H1 (cell line): Measurements from ENCODE around the gene MLC1. TPM values are rescaled to one million over a fixed set of nuclear protein-coding genes. Genes with fewer than 3 reads are reported as not detected.

Source experiments
- CTCF ChIA-PET: fragments of 300-600 bp; sonication (Branson Sonifier 250); formaldehyde crosslinking; loops from one replicate; lab custom pipeline; 2021; ENCODE audit not compliant: partially characterized antibody; lab: Charles Lee
- POLR2A ChIA-PET: fragments of 300-600 bp; sonication (Branson Sonifier 250); formaldehyde crosslinking; loops from one replicate; lab custom pipeline; 2021; ENCODE audit warnings: inconsistent platforms; ENCODE audit not compliant: partially characterized antibody; lab: Charles Lee
- DNase-seq, 2 experiments: peaks; one replicate each; pipeline versions ENCODE4 v3.0.0 to v3.0.0-alpha.2; 2010 to 2022; ENCODE audit warnings: low spot score in 2 of 2, low read depth in 1 of 2, mixed read lengths in 1 of 2
- FAIRE-seq: peaks from 2 replicates; lab custom pipeline; 2011; peaks lifted over from hg19 to GRCh38; lab: Jason Lieb, UNC
- H2AFZ ChIP-seq: 2 replicates; pipeline ENCODE4 v1.8.1; 2012; ENCODE audit warnings: low read length, inconsistent platforms
- H2AK5ac ChIP-seq: 2 replicates; pipeline ENCODE4 v1.6.1; 2013; ENCODE audit warnings: low read depth, low read length
- H2BK120ac ChIP-seq: replicated peaks from 2 replicates; pipeline ENCODE3; 2013; ENCODE audit warnings: low read depth, low read length, inconsistent platforms
- H2BK12ac ChIP-seq: 2 replicates; pipeline ENCODE4 v1.6.1; 2013; ENCODE audit warnings: low read depth, low read length
- H2BK15ac ChIP-seq: 2 replicates; pipeline ENCODE4 v1.6.1; 2013; ENCODE audit warnings: low read length
- H2BK20ac ChIP-seq: 2 replicates; pipeline ENCODE4 v1.6.1; 2013; ENCODE audit warnings: low read length
- H2BK5ac ChIP-seq: 2 replicates; pipeline ENCODE4 v1.6.1; 2013; ENCODE audit warnings: low read depth, low read length
- H3K14ac ChIP-seq: 2 replicates; pipeline ENCODE4 v1.6.1; 2013; ENCODE audit warnings: inconsistent platforms; ENCODE audit not compliant: insufficient read length
- H3K18ac ChIP-seq: 2 replicates; pipeline ENCODE4 v1.6.1; 2013; ENCODE audit warnings: low read length; ENCODE audit errors: extremely low read depth
- H3K23ac ChIP-seq: 2 replicates; pipeline ENCODE4 v1.6.1; 2013; ENCODE audit warnings: inconsistent platforms; ENCODE audit not compliant: insufficient read length
- H3K23me2 ChIP-seq: 2 replicates; pipeline ENCODE4 v1.6.1; 2013; ENCODE audit warnings: low read depth, low read length
- H3K27ac ChIP-seq: 2 replicates; pipeline ENCODE4 v1.6.1; 2011; ENCODE audit warnings: low read depth, low read length, inconsistent platforms
- H3K27me3 ChIP-seq, 4 experiments: replicated peaks in 1 of 4; 1 replicate in 1 of 4; 2 replicates in 3 of 4; pipeline versions ENCODE4 v1.6.1 to v1.8.1; 2011 to 2013; ENCODE audit warnings: low read length in 3 of 4, mild to moderate bottlenecking in 3 of 4, inconsistent platforms in 2 of 4, mixed read lengths in 2 of 4, moderate library complexity in 1 of 4; ENCODE audit not compliant: control insufficient read depth in 3 of 4, insufficient read depth in 3 of 4; ENCODE audit errors: extremely low read depth in 1 of 4
- H3K36me3 ChIP-seq, 4 experiments: 2 replicates each; pipeline versions ENCODE4 v1.6.1 to v1.8.1; 2011 to 2013; ENCODE audit warnings: mild to moderate bottlenecking in 4 of 4, low read length in 3 of 4, moderate library complexity in 2 of 4, control low read depth in 1 of 4, inconsistent platforms in 1 of 4; ENCODE audit not compliant: insufficient read depth in 4 of 4, control insufficient read depth in 2 of 4
- H3K4ac ChIP-seq: replicated peaks from 2 replicates; pipeline ENCODE3; 2013; ENCODE audit warnings: low read length, low read depth, mixed read lengths, inconsistent platforms; ENCODE audit not compliant: insufficient read length
- H3K4me1 ChIP-seq, 4 experiments: replicated peaks in 1 of 4; 1 replicate in 1 of 4; 2 replicates in 3 of 4; pipeline versions ENCODE4 v1.6.1 to v1.8.1; 2011 to 2013; ENCODE audit warnings: low read length in 3 of 4, inconsistent platforms in 2 of 4, mixed read lengths in 1 of 4; ENCODE audit not compliant: insufficient read depth in 4 of 4, control insufficient read depth in 3 of 4
- H3K4me2 ChIP-seq, 2 experiments: 2 replicates each; pipeline versions ENCODE4 v1.6.1 to v1.8.1; 2011 to 2013; ENCODE audit warnings: low read depth in 2 of 2, low read length in 2 of 2, control low read depth in 1 of 2, inconsistent platforms in 1 of 2, mild to moderate bottlenecking in 1 of 2; ENCODE audit not compliant: insufficient read depth in 1 of 2
- H3K4me3 ChIP-seq, 4 experiments: fragments of 200-600, 300-600 bp in 1 of 4; sonication (generic), shearing (Covaris generic), sonication (Bioruptor Twin) in 1 of 4; 2 replicates each; pipeline versions ENCODE4 v1.5.1 to v1.8.1; 2011 to 2016; ENCODE audit warnings: low read length in 4 of 4, low read depth in 3 of 4, control low read depth in 2 of 4, inconsistent platforms in 2 of 4, mild to moderate bottlenecking in 2 of 4, mixed read lengths in 1 of 4, moderate library complexity in 1 of 4; ENCODE audit not compliant: insufficient read depth in 2 of 4; ENCODE audit errors: extremely low read depth in 1 of 4
- H3K56ac ChIP-seq: replicated peaks from 2 replicates; pipeline ENCODE3; 2013; ENCODE audit warnings: low read depth, mild to moderate bottlenecking, mixed read lengths, low read length, inconsistent platforms; ENCODE audit not compliant: insufficient read length
- H3K79me1 ChIP-seq: 2 replicates; pipeline ENCODE4 v1.6.1; 2013; ENCODE audit warnings: low read depth, low read length, control low read depth
- H3K79me2 ChIP-seq, 2 experiments: 2 replicates each; pipeline versions ENCODE4 v1.6.1 to v1.8.1; 2012 to 2013; ENCODE audit warnings: low read length in 2 of 2, mild to moderate bottlenecking in 2 of 2, inconsistent platforms in 1 of 2; ENCODE audit not compliant: insufficient read depth in 2 of 2, control insufficient read depth in 1 of 2
- H3K9ac ChIP-seq, 4 experiments: replicated peaks in 1 of 4; 1 replicate in 1 of 4; 2 replicates in 3 of 4; pipeline versions ENCODE4 v1.6.1 to v1.8.1; 2011 to 2013; ENCODE audit warnings: low read depth in 3 of 4, low read length in 3 of 4, control low read depth in 2 of 4, mild to moderate bottlenecking in 2 of 4, moderate library complexity in 2 of 4, inconsistent platforms in 1 of 4; ENCODE audit errors: extremely low read depth in 1 of 4
- H3K9me3 ChIP-seq, 2 experiments: 2 replicates each; pipeline versions ENCODE4 v1.6.1 to v1.8.1; 2012 to 2013; ENCODE audit warnings: mild to moderate bottlenecking in 2 of 2, moderate library complexity in 2 of 2, control low read depth in 1 of 2, inconsistent platforms in 1 of 2, low read depth in 1 of 2, low read length in 1 of 2, mixed read lengths in 1 of 2; ENCODE audit not compliant: insufficient read depth in 2 of 2
- H4K20me1 ChIP-seq, 2 experiments: replicated peaks in 1 of 2; 2 replicates each; pipeline versions ENCODE3 to v1.8.1; 2011 to 2013; ENCODE audit warnings: inconsistent platforms in 2 of 2, low read length in 2 of 2, mild to moderate bottlenecking in 1 of 2; ENCODE audit not compliant: insufficient read depth in 2 of 2, control insufficient read depth in 1 of 2
- H4K5ac ChIP-seq: 2 replicates; pipeline ENCODE4 v1.6.1; 2013; ENCODE audit warnings: low read length, low read depth, mixed read lengths, inconsistent platforms; ENCODE audit not compliant: insufficient read length
- H4K8ac ChIP-seq: 2 replicates; pipeline ENCODE4 v1.8.0; 2013; ENCODE audit warnings: mild to moderate bottlenecking, moderate library complexity, low read length, inconsistent platforms; ENCODE audit not compliant: insufficient read depth; ENCODE audit errors: extremely low read depth
- H4K91ac ChIP-seq: replicated peaks from 2 replicates; pipeline ENCODE3; 2013; ENCODE audit warnings: low read length, mixed read lengths, inconsistent platforms; ENCODE audit not compliant: insufficient read length
- ATF3 ChIP-seq: IDR thresholded peaks from 2 replicates; pipeline ENCODE4 v1.6.1; 2011; ENCODE audit warnings: low read depth, mild to moderate bottlenecking, low read length; ENCODE audit not compliant: insufficient read depth
- CTCF ChIP-seq, 3 experiments: IDR thresholded peaks; 1 replicate in 2 of 3; 2 replicates in 1 of 3; pipeline versions ENCODE4 v1.5.1 to v1.6.1; 2011; ENCODE audit warnings: low read length in 3 of 3, mild to moderate bottlenecking in 3 of 3, inconsistent platforms in 2 of 3, low read depth in 1 of 3, moderate library complexity in 1 of 3; ENCODE audit not compliant: insufficient read depth in 1 of 3; ENCODE audit errors: control extremely low read depth in 1 of 3
- NRF1 ChIP-seq: IDR thresholded peaks from 2 replicates; pipeline ENCODE4 v1.6.1; 2011; ENCODE audit warnings: mild to moderate bottlenecking, low read depth, low read length, improper control_type of control experiment
- RFX5 ChIP-seq: IDR thresholded peaks from 2 replicates; pipeline ENCODE4 v1.6.1; 2011; ENCODE audit warnings: low read depth, low read length, improper control_type of control experiment, borderline replicate concordance
- SIX5 ChIP-seq: IDR thresholded peaks from 2 replicates; pipeline ENCODE4 v1.6.1; 2011; ENCODE audit warnings: mild to moderate bottlenecking, low read depth, low read length
- WGBS, 2 experiments: shearing (Covaris generic) in 1 of 2; methylation state at CpG; one replicate each; pipeline versions ENCODE4 v1.1.6 to v1.1.7; 2013 to 2015; ENCODE audit warnings: low lambda C conversion rate in 2 of 2, mixed read lengths in 2 of 2, inconsistent platforms in 1 of 2, low coverage in 1 of 2, missing lambda C conversion rate in 1 of 2; ENCODE audit not compliant: insufficient replicate concordance in 2 of 2, insufficient coverage in 1 of 2, insufficient read length in 1 of 2; ENCODE audit errors: extremely low coverage in 1 of 2, missing lambda C conversion rate in 1 of 2; 5-methylcytosine and 5-hydroxymethylcytosine counted together
- polyA plus RNA-seq, 7 experiments: library from polyadenylated mRNA; depleted of rRNA in 3 of 7; stranded (reverse) in 5 of 7; unstranded in 2 of 7; fragments of >200 nt in 5 of 7; fragments of 200-250 nt in 2 of 7; gene quantifications; 1 replicate in 5 of 7; 2 replicates in 1 of 7; 4 replicates in 1 of 7; pipeline versions ENCODE4 v1.2.1 to v1.2.3, GENCODE V29; 2011 to 2013; ENCODE audit warnings: missing spikeins in 2 of 7, mixed read lengths in 2 of 7
- total RNA-seq: library from RNA; stranded (reverse); fragmentation: NEBNext Ultra II Directional; extraction: Animal tissue kit (Norgen Biotek cat#: 25700); gene quantifications from 2 replicates; pipeline ENCODE4 v1.2.1, GENCODE V29; 2021

The MLC1 gene
- total and polyA plus RNA-seq, 2 of the 8 experiments (the other 6 are each of a cell fraction or from before 2014, with no cell fraction given), result 0.20 TPM; not detected in 1

- no peak for FAIRE-seq
Observed at GRCh38 chr22:50027639-50028537, 57.3 kb downstream of the MLC1 start.

More at GRCh38 chr22:50027639-50028537, 57.3 kb downstream of the MLC1 start:
- Histone ChIP-seq H3K14ac (no peak overlapping the region), H2AFZ (no peak overlapping the region), H4K20me1 (no peaks in the 10 kb centered on the region), H2BK120ac (no peak overlapping the region), H2BK20ac (no peak overlapping the region), H2AK5ac (no peak overlapping the region), H4K8ac (no peak overlapping the region; the same call in 1 of the 2 replicates), H3K27ac (no peak overlapping the region), H2BK12ac (no peak overlapping the region), H3K79me2 (no peaks in the 10 kb centered on the region), H3K23ac (no peak overlapping the region), H3K36me3 (no peaks in the 10 kb centered on the region), H4K91ac (no peak overlapping the region), H3K4me2 (no peak overlapping the region), H2BK5ac (no peak overlapping the region), H3K9ac (no peak overlapping the region), H3K79me1 (no peaks in the 10 kb centered on the region)
- WGBS, 2 experiments, result 89% methylated on average over 34 of the region's 42 CpGs; no CpG with 5 or more reads in 1 of the 2 experiments
- POLR2A ChIA-PET, result no interaction called here
- CTCF ChIA-PET, result interaction anchor here (0.6 to 2.2 kb wide), 8 partner anchors 10 to 97 kb away, joined by 3 to 7 read pairs (median 5); no protein-coding TSS in a partner anchor
- DNase-seq, result no peak
- TF ChIP-seq CTCF (IDR thresholded peaks at IDR 0.05; ENCODE audit: control extremely low read depth in 1 of 3, insufficient read depth in 1 of 3, low read depth in 1 of 3, low read length in 3 of 3) (no peak), NRF1 (no peak), SIX5 (no peak), ATF3 (no peak), RFX5 (no peak)
- TF ChIP-seq, all 59 proteins: peak for 0
- H3K4ac ChIP-seq, result no peak overlapping the region
- H3K4me3 ChIP-seq, result no peak overlapping the region
- H3K4me1 ChIP-seq, result peaks cover 0 to 3% (median 0%) of the 10 kb centered on the region in 4 experiments; a peak in 2 of 7 replicates
- no peak overlapping the region for H4K5ac ChIP-seq
- no peak overlapping the region for H3K18ac ChIP-seq
- H3K27me3 ChIP-seq, result peaks cover 2 to 28% (median 11%) of the 10 kb centered on the region in 4 experiments; a peak in 6 of 7 replicates
- H3K9me3 ChIP-seq, result no peaks in the 10 kb centered on the region
- peaks cover 2% of the 10 kb centered on the region; the same call in 1 of the 2 replicates for H3K23me2 ChIP-seq
- no peak overlapping the region for H3K56ac ChIP-seq
- H2BK15ac ChIP-seq, result no peak overlapping the region
